Natural killer cell treated with Interleukin-12 subunit alpha and Interleukin-12 subunit beta and Interleukin-15 and Interleukin-18, amount 100 ng/mL, for 72 hours (primary cell): ENCODE data around the gene VCAN. TPM values are rescaled to one million over a fixed set of nuclear protein-coding genes. Genes with fewer than 3 reads are reported as not detected.

Source experiments
- ATAC-seq, 2 donors: fragments of 150-1000 bp; cut with Tn5 transposase in 1 of 2; sonication (Bioruptor Pico), chemical (Tn5 transposase) in 1 of 2; 2 replicates each; pipeline ENCODE4 v1.10.0; 2021
- DNase-seq: peaks from one replicate; pipeline ENCODE4 v3.0.0; 2022; ENCODE audit warnings: low spot score
- H3K27ac Mint-ChIP-seq, 2 donors: 1 replicate in 1 of 2; 2 replicates in 1 of 2; pipeline ENCODE4 v1.8.0; 2022; ENCODE audit warnings: mixed read lengths in 2 of 2, mild to moderate bottlenecking in 1 of 2, moderate library complexity in 1 of 2
- H3K27me3 Mint-ChIP-seq, 2 donors: 1 replicate in 1 of 2; 2 replicates in 1 of 2; pipeline ENCODE4 v1.8.0; 2022; ENCODE audit warnings: mixed read lengths in 2 of 2
- H3K36me3 Mint-ChIP-seq: one replicate; pipeline ENCODE4 v1.8.0; 2022; ENCODE audit warnings: mixed read lengths
- H3K4me1 Mint-ChIP-seq, 2 donors: 1 replicate in 1 of 2; 2 replicates in 1 of 2; pipeline ENCODE4 v1.8.0; 2022; ENCODE audit warnings: low read depth in 2 of 2, mixed read lengths in 2 of 2, mild to moderate bottlenecking in 1 of 2
- H3K4me3 Mint-ChIP-seq: one replicate; pipeline ENCODE4 v1.8.0; 2022; ENCODE audit warnings: mixed read lengths
- H3K9me3 Mint-ChIP-seq: 2 replicates; pipeline ENCODE4 v1.8.0; 2022; ENCODE audit warnings: mixed read lengths
- total RNA-seq, 2 donors: library from RNA; stranded (reverse); gene quantifications; one replicate each; pipeline ENCODE4 v1.2.3, GENCODE V29; 2022

The VCAN gene
- total RNA-seq, 2 donors from 2014 or later = 0.42 to 0.57 TPM

DNA sequence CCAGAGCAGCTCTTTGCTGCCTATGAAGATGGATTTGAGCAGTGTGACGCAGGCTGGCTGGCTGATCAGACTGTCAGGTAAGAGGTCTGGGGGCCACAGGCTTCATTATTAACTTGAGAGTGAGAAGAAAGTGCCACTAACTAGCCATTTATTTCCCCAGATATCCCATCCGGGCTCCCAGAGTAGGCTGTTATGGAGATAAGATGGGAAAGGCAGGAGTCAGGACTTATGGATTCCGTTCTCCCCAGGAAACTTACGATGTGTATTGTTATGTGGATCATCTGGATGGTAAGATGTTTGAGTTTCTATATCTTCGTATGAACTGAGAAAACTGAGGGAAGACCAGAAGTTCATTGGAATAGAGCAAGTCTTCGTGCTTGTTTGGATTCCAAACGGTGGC lies 22.1 kb downstream of the VCAN start:
- no peak for DNase-seq
- Mint-ChIP-seq H3K9me3 (no peaks in the 10 kb centered on the region), H3K27me3 (peaks cover 0 to 3% of the 10 kb centered on the region in 2 donors), H3K36me3 (no peaks in the 10 kb centered on the region), H3K4me3 (no peak overlapping the region), H3K27ac (no peak overlapping the region), H3K4me1 (no peaks in the 10 kb centered on the region)
- ATAC-seq = no peak

DNA sequence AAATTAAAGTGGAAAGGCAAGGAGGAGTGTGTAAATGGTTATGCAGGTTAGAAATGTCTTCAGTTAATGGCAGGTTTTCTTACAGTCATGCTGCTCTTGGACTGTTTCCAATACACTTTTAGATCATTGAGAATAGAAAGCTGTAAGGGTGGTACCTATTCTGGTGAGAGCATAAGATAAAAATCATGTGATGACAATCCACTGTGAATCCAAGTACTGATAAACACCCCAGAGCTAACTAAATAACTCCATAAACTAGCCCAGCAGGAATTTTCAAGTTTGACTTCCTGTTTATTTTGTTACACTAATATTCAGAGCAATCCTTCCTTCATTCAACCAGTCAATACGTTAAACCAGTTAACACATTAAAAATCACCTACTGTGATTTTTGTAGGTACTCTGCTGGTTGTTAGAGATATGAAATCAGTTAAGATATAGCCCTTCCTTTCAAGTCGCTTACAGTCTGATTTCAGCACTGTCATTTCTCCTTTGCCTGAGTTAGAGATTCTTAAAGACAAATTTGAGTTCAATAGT lies 22.6 kb downstream of the VCAN start:
- Mint-ChIP-seq H3K36me3 (no peaks in the 10 kb centered on the region), H3K9me3 (no peaks in the 10 kb centered on the region), H3K4me1 (peaks cover 0 to 3% of the 10 kb centered on the region in 2 donors), H3K4me3 (no peak overlapping the region), H3K27me3 (peaks cover 0 to 3% of the 10 kb centered on the region in 2 donors), H3K27ac (no peak overlapping the region)
- no peak for ATAC-seq
- DNase-seq = no peak

DNA sequence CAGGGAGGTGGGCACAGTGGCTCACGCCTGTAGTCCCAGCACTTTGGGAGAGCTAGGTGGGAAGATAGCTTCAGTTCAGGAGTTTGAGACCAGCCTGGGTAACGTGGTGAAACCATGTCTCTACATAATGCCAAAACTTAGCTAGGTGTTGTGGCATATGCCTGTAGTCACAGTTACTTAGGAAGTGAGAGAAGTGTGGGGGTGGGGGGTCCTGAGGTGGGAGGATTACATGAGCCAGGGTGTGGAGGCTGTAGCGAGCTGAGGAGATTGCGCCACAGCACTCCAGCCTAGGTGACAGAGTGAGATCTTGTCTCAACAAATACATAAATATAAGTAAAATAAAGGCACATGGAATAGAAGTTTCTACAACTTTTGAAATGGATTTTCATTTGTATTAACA lies 23.1 kb downstream of the VCAN start:
- Mint-ChIP-seq H3K27ac (no peak overlapping the region), H3K4me1 (peaks cover 0 to 3% of the 10 kb centered on the region in 2 donors), H3K4me3 (no peak overlapping the region), H3K9me3 (no peaks in the 10 kb centered on the region), H3K27me3 (peaks cover 0 to 3% of the 10 kb centered on the region in 2 donors), H3K36me3 (no peaks in the 10 kb centered on the region)
- DNase-seq = no peak
- ATAC-seq = no peak

DNA sequence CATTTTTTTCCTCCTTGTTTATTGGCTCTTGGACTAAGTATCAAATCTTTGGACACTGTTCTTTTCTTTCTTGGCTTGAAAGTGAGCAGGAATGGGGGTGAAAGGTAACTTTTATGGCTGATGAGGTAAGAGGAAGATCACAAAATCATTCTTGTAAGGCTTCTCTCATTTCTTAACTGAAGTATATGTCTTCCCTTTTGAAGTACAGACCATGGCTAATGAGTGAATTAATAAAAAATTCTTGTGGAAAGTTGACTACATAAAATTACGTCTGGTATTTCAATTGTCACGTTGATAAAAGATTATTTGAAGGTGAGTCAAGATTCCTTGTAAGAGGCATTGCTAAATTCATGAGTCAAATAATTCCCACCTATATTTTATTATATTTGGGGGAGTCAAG lies 25.1 kb downstream of the VCAN start:
- no peak for ATAC-seq
- peaks cover 0 to 3% of the 10 kb centered on the region in 2 donors for H3K27me3 Mint-ChIP-seq

DNA sequence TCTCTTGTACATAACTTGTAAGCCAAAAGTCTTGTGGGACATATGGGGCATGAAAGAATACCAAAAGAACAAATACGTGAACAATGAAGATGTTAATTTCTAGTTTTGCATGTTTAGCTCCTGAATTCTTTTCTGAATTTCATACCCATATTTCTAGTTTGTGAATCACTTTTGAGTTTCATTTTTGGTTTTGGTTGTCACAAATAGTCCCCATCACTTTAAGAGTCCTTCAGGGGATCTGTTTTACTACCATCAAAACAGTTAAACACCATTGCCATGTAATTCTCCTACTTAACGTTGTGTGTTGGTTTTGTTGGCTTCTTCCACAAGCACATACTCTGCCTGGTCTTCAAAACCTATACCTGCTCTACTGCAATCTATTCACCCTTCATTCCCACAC lies 27.0 kb downstream of the VCAN start:
- Mint-ChIP-seq H3K4me1 (peaks cover 0 to 3% of the 10 kb centered on the region in 2 donors), H3K9me3 (no peaks in the 10 kb centered on the region), H3K27me3 (no peaks in the 10 kb centered on the region), H3K27ac (no peak overlapping the region), H3K4me3 (no peak overlapping the region), H3K36me3 (no peaks in the 10 kb centered on the region)
- no peak for DNase-seq
- no peak for ATAC-seq

More for the DNA sequence above, 25.1 kb downstream of the VCAN start:
- no peaks in the 10 kb centered on the region for H3K9me3 Mint-ChIP-seq
- H3K36me3 Mint-ChIP-seq = no peaks in the 10 kb centered on the region
- H3K4me1 Mint-ChIP-seq = peaks cover 0 to 3% of the 10 kb centered on the region in 2 donors
- H3K4me3 Mint-ChIP-seq = no peak overlapping the region
- no peak overlapping the region for H3K27ac Mint-ChIP-seq
- no peak for DNase-seq

DNA sequence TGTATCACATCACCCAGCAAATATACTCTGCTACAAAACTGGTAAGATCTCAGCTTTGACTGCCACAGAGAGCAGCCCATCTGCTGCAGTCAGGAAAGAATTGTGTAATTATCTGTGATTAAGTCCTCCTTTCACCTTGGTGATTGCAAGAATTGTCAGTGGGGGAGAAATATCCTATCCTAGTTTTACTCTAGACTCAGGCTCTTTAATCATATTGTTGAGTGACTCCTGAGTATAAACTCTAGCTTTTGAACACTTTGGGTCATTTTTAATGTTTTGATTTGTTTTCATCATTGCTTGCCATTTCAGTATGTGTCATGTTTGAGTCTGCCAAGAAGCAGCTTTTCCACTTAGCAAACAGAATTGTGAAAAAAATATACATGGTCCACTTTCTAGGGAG lies 32.1 kb downstream of the VCAN start:
- Mint-ChIP-seq H3K4me3 (no peak overlapping the region), H3K4me1 (peaks cover 0 to 3% of the 10 kb centered on the region in 2 donors), H3K36me3 (no peaks in the 10 kb centered on the region), H3K27me3 (no peaks in the 10 kb centered on the region), H3K27ac (no peak overlapping the region), H3K9me3 (peaks cover 4% of the 10 kb centered on the region)
- no peak for ATAC-seq
- no peak for DNase-seq

DNA sequence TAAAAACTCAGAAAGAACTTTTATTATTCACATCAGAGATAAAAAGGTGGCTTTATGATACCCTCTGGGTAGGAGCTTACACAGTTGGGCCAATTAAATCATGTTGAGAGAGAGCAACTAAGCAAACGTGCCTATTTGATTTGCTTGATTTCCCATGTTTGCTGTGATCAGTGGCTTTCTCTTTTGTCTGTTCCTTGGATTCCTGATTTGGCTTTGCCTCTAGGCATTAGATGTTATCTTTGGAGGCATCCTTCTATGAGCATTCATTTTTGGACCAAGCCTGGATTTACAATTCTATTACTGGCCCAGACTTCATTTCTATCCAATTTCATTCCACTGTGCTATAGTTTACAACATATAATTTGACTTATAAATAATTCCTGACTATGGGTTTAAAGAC lies 35.9 kb downstream of the VCAN start:
- no peak overlapping the region for H3K4me3 Mint-ChIP-seq
- peaks cover 4% of the 10 kb centered on the region for H3K9me3 Mint-ChIP-seq
- H3K36me3 Mint-ChIP-seq = no peaks in the 10 kb centered on the region
- H3K27ac Mint-ChIP-seq = no peak overlapping the region
- ATAC-seq (no peak), DNase-seq (no peak)
- no peaks in the 10 kb centered on the region for H3K27me3 Mint-ChIP-seq
- no peaks in the 10 kb centered on the region for H3K4me1 Mint-ChIP-seq

DNA sequence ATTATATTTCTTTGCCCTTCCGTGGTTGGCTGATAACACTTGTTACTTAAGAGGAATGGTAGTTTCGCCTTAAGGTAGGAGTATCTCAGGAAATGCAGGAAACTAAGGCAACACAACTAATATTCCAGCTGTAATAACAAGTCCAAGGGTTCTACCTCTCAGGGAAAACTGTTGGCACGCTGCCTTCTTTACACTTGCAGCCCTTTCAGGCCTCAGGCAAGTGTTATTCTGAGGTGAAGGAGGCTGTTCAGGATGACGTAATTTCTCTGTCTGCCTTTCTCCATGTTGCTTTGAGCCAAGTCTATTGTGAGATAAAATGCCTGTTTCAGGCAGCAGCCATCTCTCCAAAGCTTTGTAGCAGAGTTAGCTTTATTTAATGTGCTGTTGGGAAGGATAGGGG lies 38.0 kb downstream of the VCAN start:
- ATAC-seq (no peak), DNase-seq (no peak)
- Mint-ChIP-seq H3K27me3 (no peaks in the 10 kb centered on the region), H3K9me3 (peaks cover 4% of the 10 kb centered on the region), H3K36me3 (no peaks in the 10 kb centered on the region), H3K4me3 (no peak overlapping the region), H3K4me1 (no peaks in the 10 kb centered on the region), H3K27ac (no peak overlapping the region)

DNA sequence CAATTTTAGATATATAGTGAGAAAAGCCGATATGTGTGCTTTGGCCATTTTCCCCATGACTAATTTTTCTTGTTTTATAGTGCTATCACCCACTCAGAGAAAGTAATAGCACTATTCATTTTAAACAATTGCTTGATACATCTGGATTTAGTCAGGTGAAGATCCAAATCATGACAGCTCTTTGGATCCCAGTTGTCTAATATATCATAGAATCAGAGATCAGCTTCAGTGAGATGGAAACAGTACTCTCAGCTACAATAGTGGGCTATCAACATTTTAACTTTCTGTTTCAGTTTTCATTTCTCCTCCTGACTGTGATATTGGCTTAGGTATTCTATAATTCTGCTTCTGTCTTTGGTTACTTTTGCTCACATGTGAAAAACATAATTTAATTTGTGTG lies 38.7 kb downstream of the VCAN start:
- no peaks in the 10 kb centered on the region for H3K27me3 Mint-ChIP-seq
- no peaks in the 10 kb centered on the region for H3K36me3 Mint-ChIP-seq
- no peak overlapping the region for H3K4me3 Mint-ChIP-seq
- H3K27ac Mint-ChIP-seq = no peak overlapping the region
- ATAC-seq (no peak), DNase-seq (no peak)
- no peaks in the 10 kb centered on the region for H3K4me1 Mint-ChIP-seq
- H3K9me3 Mint-ChIP-seq = peaks cover 4% of the 10 kb centered on the region

DNA sequence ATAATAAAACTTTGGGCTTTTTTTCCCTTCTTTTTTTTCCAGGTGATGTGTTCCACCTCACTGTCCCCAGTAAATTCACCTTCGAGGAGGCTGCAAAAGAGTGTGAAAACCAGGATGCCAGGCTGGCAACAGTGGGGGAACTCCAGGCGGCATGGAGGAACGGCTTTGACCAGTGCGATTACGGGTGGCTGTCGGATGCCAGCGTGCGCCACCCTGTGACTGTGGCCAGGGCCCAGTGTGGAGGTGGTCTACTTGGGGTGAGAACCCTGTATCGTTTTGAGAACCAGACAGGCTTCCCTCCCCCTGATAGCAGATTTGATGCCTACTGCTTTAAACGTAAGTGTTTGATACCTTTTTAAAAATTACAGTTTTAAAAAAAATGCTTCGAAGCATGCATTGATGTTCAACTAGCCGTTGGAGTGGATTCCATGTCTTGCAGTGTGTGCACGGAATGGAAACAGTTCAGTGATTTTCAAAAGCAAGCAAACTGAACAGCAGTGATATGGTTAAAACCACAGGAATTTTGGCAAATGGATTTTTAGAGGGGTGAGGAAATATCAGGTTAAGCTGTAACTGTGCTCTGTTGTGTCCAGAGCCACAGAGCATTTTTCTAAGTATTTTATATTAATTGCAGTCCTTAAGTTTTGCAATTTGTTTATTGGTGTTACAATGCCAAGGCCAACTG lies 40.7 kb downstream of the VCAN start:
- H3K27ac Mint-ChIP-seq = no peak overlapping the region
- H3K4me1 Mint-ChIP-seq = no peaks in the 10 kb centered on the region
- ATAC-seq = no peak
- H3K9me3 Mint-ChIP-seq = no peaks in the 10 kb centered on the region
- no peak overlapping the region for H3K4me3 Mint-ChIP-seq
- DNase-seq = no peak
- H3K36me3 Mint-ChIP-seq = no peaks in the 10 kb centered on the region
- no peaks in the 10 kb centered on the region for H3K27me3 Mint-ChIP-seq

DNA sequence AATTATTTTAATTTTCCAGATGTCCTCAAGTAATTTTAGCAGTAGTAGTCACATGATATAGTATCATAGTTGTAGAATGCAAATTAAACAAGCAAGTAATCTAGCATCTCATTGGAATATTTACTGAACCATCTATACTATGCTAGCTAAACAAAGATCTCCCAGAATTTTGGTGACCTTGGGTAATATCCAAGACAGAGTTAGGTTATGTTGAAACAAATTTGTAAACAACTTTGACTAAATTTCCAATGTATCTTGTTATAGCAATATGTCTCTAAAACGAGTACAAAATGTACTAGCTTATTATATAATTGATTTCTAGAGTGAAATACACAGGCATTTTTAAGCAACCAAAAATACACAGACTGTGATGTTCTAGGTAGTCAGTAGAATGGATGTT lies 41.5 kb downstream of the VCAN start:
- H3K4me3 Mint-ChIP-seq = no peak overlapping the region
- ATAC-seq (no peak), DNase-seq (no peak)
- H3K9me3 Mint-ChIP-seq = no peaks in the 10 kb centered on the region
- no peaks in the 10 kb centered on the region for H3K27me3 Mint-ChIP-seq
- no peaks in the 10 kb centered on the region for H3K36me3 Mint-ChIP-seq
- H3K4me1 Mint-ChIP-seq = no peaks in the 10 kb centered on the region
- no peak overlapping the region for H3K27ac Mint-ChIP-seq

DNA sequence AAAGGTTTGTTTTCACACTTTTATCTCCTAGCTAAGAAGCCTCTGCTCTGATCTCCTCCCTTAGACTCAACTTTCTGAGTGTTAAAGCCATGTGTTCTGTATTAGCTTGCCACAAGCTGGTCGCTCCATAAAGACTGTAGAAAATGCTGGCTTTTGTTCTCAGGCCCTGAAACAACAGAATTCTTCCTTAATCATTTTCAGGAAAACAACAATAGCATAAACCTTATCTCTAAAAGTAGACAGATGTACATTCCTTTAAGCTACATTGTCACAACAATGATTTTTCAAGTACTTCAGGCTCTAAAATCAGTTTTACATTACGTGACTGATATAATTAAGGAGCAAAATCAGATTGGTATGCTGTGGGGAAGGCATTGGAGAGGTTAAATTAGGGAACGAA lies 41.9 kb downstream of the VCAN start:
- no peak overlapping the region for H3K27ac Mint-ChIP-seq
- no peaks in the 10 kb centered on the region for H3K4me1 Mint-ChIP-seq
- peaks cover 0 to 2% of the 10 kb centered on the region in 2 donors for H3K27me3 Mint-ChIP-seq
- DNase-seq = no peak
- no peaks in the 10 kb centered on the region for H3K9me3 Mint-ChIP-seq
- ATAC-seq = no peak
- no peak overlapping the region for H3K4me3 Mint-ChIP-seq
- no peaks in the 10 kb centered on the region for H3K36me3 Mint-ChIP-seq

DNA sequence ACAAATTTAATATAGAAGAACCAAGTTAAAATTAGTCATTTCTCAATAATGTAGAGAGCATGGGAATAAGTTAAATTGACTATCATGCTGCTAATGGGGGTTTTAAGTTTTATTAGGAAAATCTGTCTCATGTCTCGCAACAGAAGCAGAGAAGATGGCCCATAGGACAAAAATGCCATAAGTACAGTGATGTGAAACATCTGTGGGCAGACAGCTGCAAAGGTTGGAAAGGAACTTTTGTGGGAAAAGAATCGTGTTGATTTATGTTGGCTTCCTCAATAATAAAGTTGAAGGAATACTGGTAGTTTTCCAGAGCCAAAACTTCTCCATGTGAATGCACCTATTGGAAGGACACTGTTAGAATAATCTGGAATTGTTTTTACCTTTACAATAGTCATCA lies 44.8 kb downstream of the VCAN start:
- H3K9me3 Mint-ChIP-seq = no peaks in the 10 kb centered on the region
- H3K36me3 Mint-ChIP-seq = no peaks in the 10 kb centered on the region
- ATAC-seq (no peak), DNase-seq (no peak)
- no peaks in the 10 kb centered on the region for H3K4me1 Mint-ChIP-seq
- H3K27ac Mint-ChIP-seq = no peak overlapping the region
- no peak overlapping the region for H3K4me3 Mint-ChIP-seq
- H3K27me3 Mint-ChIP-seq = peaks cover 0 to 2% of the 10 kb centered on the region in 2 donors

DNA sequence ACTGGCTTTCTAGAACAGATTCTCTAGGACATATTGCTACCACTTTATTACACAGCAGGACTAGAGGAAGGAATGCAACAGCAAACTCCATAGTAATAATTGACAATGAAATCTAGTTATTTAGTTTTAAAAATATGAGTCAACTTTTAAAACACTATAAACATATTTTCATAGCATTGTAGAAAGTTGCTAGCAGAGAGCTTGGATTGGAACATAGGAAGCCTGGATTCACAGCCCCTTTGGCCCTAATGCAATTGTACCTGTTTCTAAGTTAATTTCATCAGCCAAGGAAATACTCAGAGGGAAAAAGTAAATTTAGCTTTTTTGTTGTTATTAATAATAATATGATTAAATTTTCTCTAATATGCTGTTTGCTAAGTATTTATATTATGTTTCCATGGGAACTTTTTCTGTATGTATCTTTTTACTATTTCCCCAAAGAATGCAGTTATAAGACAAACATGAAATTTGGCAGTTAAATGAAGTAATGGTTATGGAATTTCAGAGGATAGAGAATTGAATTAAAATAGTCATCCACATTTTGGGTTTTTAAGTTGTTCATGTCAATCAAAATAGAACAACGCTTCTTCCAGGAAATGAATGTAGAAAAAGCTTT lies 45.6 kb downstream of the VCAN start:
- no peak overlapping the region for H3K27ac Mint-ChIP-seq

More for the DNA sequence above, 45.6 kb downstream of the VCAN start:
- Mint-ChIP-seq H3K4me3 (no peak overlapping the region), H3K4me1 (no peaks in the 10 kb centered on the region), H3K9me3 (no peaks in the 10 kb centered on the region), H3K36me3 (no peaks in the 10 kb centered on the region), H3K27me3 (peaks cover 0 to 2% of the 10 kb centered on the region in 2 donors)
- ATAC-seq = no peak
- no peak for DNase-seq
